Colonic mucosa (tissue), 4 donors: ENCODE results near the gene TNFRSF1B. TPM values are rescaled to one million over a fixed set of nuclear protein-coding genes. Genes with fewer than 3 reads are reported as not detected.

Experiments
- DNase-seq: peaks from one replicate; pipeline ENCODE4 v3.0.0-alpha.2; 2020
- H3K27ac ChIP-seq: fragments of 200-600 bp; one replicate; pipeline ENCODE4 v1.8.0; 2021
- H3K27me3 ChIP-seq: fragments of 200-600 bp; one replicate; pipeline ENCODE4 v1.8.0; 2021
- H3K36me3 ChIP-seq: fragments of 200-600 bp; one replicate; pipeline ENCODE4 v1.8.0; 2021
- H3K4me1 ChIP-seq: fragments of 200-600 bp; one replicate; pipeline ENCODE4 v1.8.0; 2021; ENCODE audit warnings: mild to moderate bottlenecking
- H3K4me3 ChIP-seq: fragments of 200-600 bp; one replicate; pipeline ENCODE4 v1.8.0; 2021
- H3K9ac ChIP-seq, 2 donors: one replicate each; pipeline ENCODE4 v1.7.0; 2013; ENCODE audit warnings: control low read depth in 2 of 2, low read depth in 2 of 2, low read length in 2 of 2
- H3K9me3 ChIP-seq: fragments of 200-600 bp; one replicate; pipeline ENCODE4 v1.8.0; 2021
- intact Hi-C: fragments of 100-400 bp; cut with DNase I; formaldehyde crosslinking; loops from one replicate; pipeline ENCODE4 v1.14.1; 2022
- microRNA-seq: library from miRNA; unstranded; fragments of <30 nt; microRNA quantifications from one replicate; pipeline ENCODE4, GENCODE V29; 2019
- total RNA-seq, 2 donors: library from RNA; stranded (reverse); fragmentation: NEBNext Ultra II Directional in 1 of 2; extraction: Animal tissue kit (Norgen Biotek cat#: 25700) in 1 of 2; gene quantifications; one replicate each; pipeline ENCODE4 v1.2.1, GENCODE V29; 2021
- TF ChIP-seq, protein P1 (sequence below): fragments of 200-600 bp; IDR thresholded peaks from one replicate; pipeline ENCODE4 v1.8.0; 2022; ENCODE audit warnings: antibody characterized with exemption, mild to moderate bottlenecking
- donor health status: healthy.
- donor health status: DM: no; HTN: no; CAD: no.
- donor health status: DM: no; HTN: no; CAD: no.

The TNFRSF1B gene
- total RNA-seq, 2 donors from 2014 or later = 27.2 to 28.1 TPM

DNA sequence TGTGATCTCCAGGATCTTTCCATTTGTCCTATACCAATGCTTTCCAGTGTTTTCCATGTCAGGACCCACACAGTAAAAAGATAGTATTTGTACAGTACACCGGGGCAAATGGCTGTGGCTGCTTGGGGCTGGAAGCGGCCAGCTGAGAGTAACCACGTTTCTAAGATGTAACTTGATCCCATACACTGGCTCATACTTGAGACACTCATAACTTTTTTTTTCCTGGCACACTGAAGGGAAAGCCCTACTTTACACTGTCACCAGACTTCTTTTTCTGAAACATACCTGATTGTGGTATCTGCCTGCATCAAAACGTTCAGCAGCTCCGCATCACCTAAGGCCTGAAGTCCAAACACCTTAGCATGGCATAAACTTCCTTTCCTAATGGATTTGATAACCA, 84.7 kb downstream of the TNFRSF1B start:
- no peak for DNase-seq
- intact Hi-C loops = no loop called here
- Histone ChIP-seq H3K27ac (no peak overlapping the region), H3K27me3 (no peaks in the 10 kb centered on the region), H3K9ac (no peak overlapping the region), H3K4me1 (no peaks in the 10 kb centered on the region), H3K36me3 (no peaks in the 10 kb centered on the region), H3K4me3 (no peak overlapping the region), H3K9me3 (no peaks in the 10 kb centered on the region)
- TF ChIP-seq, protein P1, sequence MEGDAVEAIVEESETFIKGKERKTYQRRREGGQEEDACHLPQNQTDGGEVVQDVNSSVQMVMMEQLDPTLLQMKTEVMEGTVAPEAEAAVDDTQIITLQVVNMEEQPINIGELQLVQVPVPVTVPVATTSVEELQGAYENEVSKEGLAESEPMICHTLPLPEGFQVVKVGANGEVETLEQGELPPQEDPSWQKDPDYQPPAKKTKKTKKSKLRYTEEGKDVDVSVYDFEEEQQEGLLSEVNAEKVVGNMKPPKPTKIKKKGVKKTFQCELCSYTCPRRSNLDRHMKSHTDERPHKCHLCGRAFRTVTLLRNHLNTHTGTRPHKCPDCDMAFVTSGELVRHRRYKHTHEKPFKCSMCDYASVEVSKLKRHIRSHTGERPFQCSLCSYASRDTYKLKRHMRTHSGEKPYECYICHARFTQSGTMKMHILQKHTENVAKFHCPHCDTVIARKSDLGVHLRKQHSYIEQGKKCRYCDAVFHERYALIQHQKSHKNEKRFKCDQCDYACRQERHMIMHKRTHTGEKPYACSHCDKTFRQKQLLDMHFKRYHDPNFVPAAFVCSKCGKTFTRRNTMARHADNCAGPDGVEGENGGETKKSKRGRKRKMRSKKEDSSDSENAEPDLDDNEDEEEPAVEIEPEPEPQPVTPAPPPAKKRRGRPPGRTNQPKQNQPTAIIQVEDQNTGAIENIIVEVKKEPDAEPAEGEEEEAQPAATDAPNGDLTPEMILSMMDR = no peak

DNA sequence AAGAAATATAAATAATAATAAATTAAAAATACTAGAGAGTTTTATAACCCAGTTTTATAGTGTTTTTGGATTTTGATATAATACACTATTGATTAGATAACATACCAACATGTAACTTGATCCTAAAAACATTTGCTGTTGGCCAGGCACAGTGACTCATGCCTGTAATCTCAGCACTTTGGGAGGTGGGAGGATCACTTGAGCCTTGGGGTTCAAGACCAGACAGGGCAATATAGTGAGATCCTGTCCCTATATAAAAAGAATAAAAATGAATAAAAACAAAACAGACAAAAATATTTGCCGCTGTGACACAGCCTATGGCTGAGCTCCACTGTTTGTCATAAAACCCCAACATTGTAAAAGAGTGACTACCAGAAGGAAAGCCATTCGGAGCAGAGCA, 89.1 kb downstream of the TNFRSF1B start:
- H3K4me3 ChIP-seq = no peak overlapping the region
- DNase-seq = no peak
- no peak overlapping the region for H3K9ac ChIP-seq
- no peaks in the 10 kb centered on the region for H3K9me3 ChIP-seq
- H3K27me3 ChIP-seq = no peaks in the 10 kb centered on the region
- H3K4me1 ChIP-seq = no peaks in the 10 kb centered on the region
- TF ChIP-seq, protein P1 = no peak
- H3K27ac ChIP-seq = no peak overlapping the region
- H3K36me3 ChIP-seq = peaks cover 11% of the 10 kb centered on the region
- intact Hi-C loops = no loop called here

DNA sequence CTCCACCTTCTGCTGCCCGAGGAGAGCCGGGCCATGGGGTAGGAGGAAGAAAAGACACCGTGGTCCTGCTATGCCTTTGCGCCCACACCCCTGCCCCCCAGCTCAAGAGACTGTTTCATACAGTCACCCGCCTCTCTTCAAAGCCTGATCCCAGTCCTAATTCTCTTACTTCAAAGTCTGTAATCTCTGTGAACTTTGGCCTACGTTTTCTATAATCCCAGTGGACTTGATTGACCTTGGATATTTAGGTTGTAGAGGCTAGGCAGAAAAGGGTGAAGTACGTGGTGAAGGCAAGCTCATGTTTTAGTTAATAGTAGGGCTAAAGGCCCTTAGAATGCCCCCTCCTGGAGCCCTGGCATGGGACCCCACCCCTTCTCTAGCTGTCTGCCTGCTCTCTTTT, 91.5 kb downstream of the TNFRSF1B start:
- intact Hi-C loops = no loop called here
- Histone ChIP-seq H3K9ac (no peak overlapping the region), H3K36me3 (peaks cover 23% of the 10 kb centered on the region), H3K4me3 (no peak overlapping the region), H3K27me3 (no peaks in the 10 kb centered on the region), H3K4me1 (no peaks in the 10 kb centered on the region), H3K27ac (no peak overlapping the region), H3K9me3 (no peaks in the 10 kb centered on the region)
- TF ChIP-seq, protein P1 = no peak
- DNase-seq = no peak

Small RNA genes within 50 kb of the gene (microRNA-seq; reads per million reads assigned to microRNA genes)
- not detected for gene MIR4632
- gene MIR7846 = 2.8 reads per million

Other genes with a start within 250 kb of the TNFRSF1B start
- 100 to 1,000 TPM; 110 to 128 TPM for gene KIAA2013, start 240.6 kb upstream of the TNFRSF1B start, total RNA-seq
- 10 to 100 TPM; 72.5 to 83.9 TPM for gene PLOD1, start 232.3 kb upstream of the TNFRSF1B start, total RNA-seq
- gene MFN2, start 186.5 kb upstream of the TNFRSF1B start, total RNA-seq = 100 to 1,000 TPM; 102 to 110 TPM
- 10 to 100 TPM; 13.0 to 31.5 TPM for gene MIIP, start 147.5 kb upstream of the TNFRSF1B start, total RNA-seq
- gene TNFRSF8, start 103.7 kb upstream of the TNFRSF1B start, total RNA-seq = under 1 TPM; 0.16 to 0.47 TPM
- gene VPS13D, start 63.0 kb downstream of the TNFRSF1B start, total RNA-seq = 10 to 100 TPM; 54.3 to 56.0 TPM